GM18507 (cell line): ENCODE measurements around the gene MAGEA6.
A peak's percentile ranks its signal among the peaks of the same experiment; 100 is the strongest.
"Not testable (repeated sequence)": the region's sequence is repeated elsewhere in the genome, so short reads cannot be mapped to it uniquely, and the experiment has no call there.

ENCODE experiments used
- DNase-seq: peaks from one replicate; pipeline ENCODE4 v3.0.0; 2011; ENCODE audit warnings: low read depth; ENCODE audit not compliant: insufficient read length; ENCODE audit errors: extremely low spot score
- FAIRE-seq: peaks from 2 replicates; lab custom pipeline; 2011; peaks lifted over from hg19 to GRCh38; lab: Jason Lieb, UNC

Gene MAGEA6, protein sequence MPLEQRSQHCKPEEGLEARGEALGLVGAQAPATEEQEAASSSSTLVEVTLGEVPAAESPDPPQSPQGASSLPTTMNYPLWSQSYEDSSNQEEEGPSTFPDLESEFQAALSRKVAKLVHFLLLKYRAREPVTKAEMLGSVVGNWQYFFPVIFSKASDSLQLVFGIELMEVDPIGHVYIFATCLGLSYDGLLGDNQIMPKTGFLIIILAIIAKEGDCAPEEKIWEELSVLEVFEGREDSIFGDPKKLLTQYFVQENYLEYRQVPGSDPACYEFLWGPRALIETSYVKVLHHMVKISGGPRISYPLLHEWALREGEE

DNA sequence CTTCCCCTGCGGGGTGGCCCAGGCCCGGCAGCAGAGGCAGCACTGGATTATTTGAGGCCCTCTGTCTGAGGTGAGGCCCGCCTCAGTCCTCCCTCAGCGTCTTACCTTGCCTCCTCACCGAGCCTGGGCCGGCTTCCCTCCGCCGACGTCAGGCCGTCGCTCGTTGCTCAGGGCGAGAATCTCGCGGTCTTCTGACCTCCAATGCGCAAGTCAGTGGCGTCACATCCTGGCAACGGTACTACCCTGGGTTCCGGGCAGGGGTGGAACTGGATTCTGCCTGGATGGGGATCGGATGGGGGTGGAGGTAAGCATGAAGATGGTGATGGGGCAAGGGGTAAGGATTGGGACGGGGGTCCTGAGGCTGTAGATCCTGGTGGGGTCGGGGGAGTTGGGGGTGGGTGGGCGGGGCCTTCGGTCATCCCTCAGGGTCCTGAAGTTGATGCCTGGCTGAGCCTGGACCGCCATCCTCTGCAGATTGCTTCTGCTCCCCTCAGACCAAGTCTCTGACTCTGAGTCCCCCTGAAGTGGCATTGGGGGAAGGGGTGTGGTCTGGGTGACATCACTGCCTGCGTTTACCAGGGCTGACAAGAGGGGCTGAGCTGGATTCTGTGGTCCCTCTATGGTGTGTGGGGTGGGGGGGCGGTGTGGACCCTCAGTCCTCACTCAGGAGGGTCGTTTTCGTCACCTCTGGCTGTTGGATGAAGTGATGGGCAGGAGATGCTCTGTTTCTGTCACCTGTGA, at the start of gene MAGEA6:
MAGEA6 (minus strand) TSS at position 141 of the 741 bp plus-strand sequence. CDS start 2,039 bp downstream, outside the sequence.
- not testable (repeated sequence) for DNase-seq
- FAIRE-seq: peak; percentile 31

DNA sequence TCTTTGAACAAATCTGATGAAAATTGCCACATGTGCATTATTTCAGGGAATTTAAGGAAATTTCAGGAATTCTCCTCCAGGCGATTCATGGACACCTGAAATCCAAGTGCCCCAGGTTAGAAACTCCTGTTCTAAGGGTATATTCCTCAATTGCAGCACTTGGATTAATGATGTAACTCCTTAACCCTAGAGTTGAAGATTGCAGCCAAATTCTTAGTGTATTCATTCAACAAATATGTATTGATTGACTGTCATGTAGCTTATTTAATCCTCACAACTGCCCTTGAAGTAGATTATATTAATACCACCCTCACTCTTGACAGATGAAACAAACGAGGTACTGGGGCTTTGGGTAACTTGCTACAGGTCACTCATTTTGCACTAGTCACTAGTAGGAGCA, 49.8 kb upstream of the MAGEA6 start:
- FAIRE-seq: no peak
- DNase-seq: no peak

DNA sequence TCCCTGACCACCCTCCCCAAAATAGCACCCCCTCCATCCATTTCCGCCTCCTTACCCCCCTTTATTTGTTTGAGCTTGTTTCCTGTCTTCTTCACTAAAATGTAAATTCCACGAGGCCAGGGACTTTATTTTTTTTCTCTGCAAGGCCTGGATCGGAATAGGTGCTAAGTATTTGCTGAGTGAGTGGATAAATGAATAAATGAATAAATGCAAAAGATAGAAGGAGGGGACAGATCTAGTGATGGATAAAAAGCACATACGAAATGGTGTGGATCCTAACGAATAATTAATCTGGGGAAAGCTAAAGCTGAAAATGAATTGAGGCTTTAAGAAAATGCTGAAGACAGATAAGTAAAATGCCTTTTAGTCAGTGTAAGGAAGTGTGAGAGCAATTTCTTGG, 48.9 kb upstream of the MAGEA6 start:
- DNase-seq (no peak), FAIRE-seq (no peak)

DNA sequence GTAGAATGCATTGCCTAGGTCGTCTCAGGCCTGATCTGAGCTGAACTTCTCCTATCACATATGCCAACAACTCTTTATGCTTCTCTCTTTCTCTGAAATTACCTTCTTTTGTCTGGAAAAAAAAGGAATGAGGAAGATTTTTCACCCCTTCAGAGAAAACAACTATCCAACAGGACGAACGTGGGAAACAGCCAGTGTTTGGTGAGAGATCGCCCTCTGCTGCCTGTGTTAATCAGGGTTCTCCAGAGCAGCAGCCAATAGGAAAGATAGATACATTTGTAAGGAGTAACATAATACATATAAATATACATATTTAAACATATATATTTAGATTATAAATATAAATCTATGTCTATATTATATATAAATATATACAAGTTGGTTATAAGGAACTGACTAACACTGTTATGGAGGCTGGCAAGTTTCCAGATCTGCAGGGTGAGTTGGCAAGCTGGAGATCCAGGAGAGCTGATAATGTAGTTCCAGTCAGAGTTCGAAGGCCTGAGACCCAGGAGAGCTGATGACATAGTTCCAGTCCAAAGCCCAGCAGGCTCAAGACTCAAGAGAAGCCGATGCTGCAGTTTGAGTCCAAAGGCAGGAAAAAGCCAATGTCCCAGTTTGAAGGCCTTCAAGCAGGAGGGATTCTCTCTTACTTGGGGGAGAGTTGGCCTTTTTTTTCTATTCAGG, 47.7 kb upstream of the MAGEA6 start:
- DNase-seq (no peak), FAIRE-seq (no peak)

DNA sequence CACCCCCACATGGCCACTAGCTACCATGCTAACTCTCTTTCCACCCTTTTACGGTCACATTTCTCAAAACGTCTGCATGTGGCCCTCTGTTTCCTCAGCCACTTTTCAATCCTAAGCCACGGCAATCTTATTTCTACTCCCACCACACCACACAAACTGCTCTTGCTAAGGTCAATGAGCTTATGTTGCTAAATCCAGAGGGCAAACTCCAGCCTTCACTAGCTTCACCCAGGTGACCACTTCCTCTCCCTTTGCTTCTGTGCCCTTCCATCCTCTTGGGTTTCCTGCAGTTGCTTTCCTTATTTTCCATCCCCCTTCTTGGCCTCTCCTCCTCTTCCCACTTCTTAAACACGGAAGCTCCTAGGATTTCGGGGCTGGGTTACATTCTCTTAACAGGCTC, 44.6 kb upstream of the MAGEA6 start:
- FAIRE-seq: no peak

DNA sequence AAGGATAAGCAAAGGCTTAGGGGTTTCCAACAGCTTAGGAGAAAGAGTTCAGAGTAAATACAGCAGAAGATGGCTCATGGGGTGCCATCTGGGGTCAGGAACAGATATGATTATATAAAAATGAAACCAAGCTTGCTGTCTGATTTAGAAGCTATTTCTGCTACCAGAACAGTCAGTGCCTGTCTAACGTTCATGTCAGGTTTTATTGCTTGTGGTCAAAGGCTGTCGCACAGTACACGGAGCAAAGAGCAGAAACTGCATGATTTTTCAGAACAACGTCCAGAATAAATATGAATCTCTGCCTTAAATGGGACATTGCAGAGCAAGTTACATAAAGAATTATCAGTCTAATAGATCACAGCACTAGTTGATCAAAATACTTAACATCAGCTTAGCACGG, 43.7 kb upstream of the MAGEA6 start:
- no peak for DNase-seq
- FAIRE-seq: no peak

More for the DNA sequence above, 44.6 kb upstream of the MAGEA6 start:
- no peak for DNase-seq

DNA sequence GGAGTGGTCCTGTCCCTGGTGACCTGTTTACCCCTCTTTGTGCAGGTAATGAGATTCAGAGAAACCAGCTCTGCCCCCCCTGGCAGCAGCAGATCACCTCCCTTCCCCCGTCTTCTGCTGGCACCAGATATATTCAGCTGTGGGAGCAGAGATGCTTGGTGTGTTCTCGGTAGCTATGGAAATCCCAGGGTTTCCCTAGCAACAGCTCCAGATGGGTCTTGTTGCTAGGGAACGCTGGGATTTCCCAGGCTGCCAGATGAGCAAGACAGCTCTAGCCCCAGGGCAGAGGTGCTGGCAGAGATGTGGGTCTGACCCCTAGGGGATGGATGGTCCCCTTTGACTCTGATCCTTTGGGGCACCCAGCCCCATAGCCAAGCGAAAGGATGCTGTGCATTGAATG, 40.9 kb upstream of the MAGEA6 start:
- no peak for FAIRE-seq
- no peak for DNase-seq

DNA sequence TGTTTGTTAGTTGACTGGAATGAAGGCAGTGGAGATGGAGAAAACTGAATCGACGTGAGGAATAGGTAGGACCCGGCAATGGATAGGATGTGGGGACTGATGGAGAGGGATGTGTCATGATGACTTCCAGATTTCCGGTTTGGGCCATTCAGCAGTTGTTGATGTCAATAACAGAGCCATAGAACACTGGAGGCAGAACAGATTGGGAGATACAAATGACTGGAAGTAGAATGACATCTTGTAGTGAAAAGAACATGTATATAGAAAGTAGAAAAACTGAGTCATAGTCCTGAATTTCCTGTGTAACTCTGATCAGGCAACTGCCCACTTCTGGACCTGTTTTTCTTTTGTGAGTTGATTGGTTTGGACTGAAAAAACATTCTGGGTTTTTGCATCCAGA, 36.5 kb upstream of the MAGEA6 start:
- FAIRE-seq (no peak), DNase-seq (no peak)

DNA sequence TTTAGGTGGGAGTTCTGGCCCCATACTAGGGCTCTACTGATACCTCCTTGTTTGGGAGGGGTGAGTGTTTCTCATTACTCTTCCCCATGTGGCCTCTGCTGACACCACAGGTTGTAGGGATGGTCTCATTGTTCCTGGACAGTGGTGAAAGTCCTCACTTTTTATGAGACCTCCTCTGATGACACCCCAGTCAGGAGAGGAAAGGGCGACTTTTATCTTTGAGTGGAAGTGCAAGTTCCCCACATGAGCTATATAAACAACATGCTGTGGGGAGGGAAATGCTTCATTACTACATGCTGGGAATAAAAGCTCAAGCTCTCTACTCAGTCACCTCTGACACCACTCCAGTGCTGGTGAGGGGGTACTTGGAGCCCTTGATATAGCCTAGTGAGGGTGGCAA, 29.5 kb upstream of the MAGEA6 start:
- DNase-seq (no peak), FAIRE-seq (no peak)

DNA sequence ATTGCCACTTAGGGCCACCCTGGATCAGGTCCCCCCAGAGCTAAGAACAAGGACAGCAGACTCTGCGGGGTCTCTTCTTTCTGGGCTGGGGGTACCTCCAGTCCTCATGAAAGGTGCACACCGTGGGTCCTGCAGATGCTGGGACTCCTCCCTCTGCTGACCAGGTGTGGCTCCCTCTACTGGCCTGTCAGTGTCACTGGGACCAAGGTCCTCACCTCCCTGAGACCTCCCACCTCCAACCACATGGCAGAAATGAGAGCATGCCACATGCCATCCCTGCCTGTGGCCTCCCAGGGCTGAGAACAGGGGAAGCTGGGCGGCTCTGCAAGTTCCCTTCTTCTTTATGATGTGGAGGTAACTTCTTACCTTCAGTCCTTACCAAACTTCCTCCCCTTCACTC, 17.6 kb upstream of the MAGEA6 start:
- DNase-seq: not testable (repeated sequence)
- peak; percentile 76 for FAIRE-seq

DNA sequence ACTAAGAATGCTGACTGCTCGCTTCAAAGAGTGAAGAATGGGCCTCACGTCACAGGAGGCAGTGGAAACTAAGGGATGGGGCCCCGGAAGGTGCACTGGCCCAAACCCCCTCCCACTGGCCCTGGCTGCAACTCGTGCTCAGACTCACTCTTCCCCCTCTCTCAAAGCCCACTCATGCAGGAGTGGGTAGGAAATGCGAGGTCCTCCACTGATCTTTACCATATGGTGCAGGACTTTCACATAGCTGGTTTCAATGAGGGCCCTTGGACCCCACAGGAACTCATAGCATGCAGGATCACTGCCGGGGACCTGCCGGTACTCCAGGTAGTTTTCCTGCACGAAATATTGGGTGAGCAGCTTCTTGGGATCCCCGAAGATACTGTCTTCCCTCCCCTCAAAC, 2.9 kb downstream of the MAGEA6 start:
- not testable (repeated sequence) for DNase-seq, FAIRE-seq

DNA sequence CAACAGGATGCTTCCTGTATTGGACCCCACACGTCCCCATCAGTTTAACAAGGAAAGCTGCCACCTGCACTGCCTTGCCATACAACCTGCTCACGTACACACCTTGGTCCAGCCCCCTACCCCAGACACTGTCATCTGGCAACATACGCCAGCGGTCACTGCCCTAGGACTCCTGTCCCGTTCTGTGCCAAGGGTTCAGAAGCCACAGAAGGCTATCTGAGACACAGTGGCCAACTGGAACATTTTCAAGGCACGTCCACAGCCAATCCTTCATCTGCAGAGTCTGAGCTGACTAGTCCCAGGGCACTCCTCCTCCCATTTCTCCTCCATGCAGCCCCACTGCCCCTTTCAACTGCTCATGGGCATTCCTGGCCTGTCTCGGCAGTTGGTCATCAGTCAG, 7.9 kb downstream of the MAGEA6 start:
- DNase-seq, FAIRE-seq: not testable (repeated sequence)

DNA sequence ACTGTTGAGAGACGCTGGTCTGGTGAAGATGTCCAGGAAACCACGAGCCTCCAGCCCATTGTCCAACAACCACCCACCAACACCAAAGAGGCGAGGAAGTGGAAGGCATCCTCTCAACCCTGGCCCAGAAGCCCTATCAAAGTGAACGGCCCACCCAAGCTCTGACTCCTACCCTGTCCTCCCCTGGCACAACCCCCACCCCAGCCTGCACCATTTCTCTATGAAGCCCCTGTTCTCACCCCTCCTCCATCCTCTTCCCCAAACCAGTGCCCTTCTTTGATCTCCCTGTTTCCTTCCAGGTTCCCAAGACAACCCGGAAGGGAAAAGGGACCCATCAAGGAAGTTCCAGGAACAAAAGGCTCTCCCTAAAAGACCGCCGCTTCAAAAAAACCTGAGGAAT, 9.9 kb downstream of the MAGEA6 start:
- not testable (repeated sequence) for DNase-seq, FAIRE-seq

DNA sequence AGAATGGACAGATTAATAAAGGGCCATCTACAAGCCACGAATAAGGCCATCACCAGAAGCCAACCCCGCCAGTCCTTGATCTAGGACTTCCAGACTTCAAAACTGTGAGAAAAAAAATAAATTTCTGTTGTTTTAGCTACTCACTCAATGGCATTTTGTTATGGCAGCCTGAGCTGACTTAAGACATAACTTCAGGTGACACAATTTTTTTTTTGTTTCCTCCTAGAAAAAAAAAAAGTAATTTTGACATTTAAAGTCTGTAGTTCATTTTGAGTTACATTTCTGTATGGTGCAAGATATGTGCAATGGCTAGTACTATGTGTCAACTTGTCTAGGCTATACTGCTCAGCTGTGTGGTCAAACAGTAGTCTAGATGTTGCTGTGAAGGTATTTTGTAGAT, 10.6 kb downstream of the MAGEA6 start, which contains the start of gene CSAG3:
CSAG3 (plus strand) TSS at position 301 of the 400 bp plus-strand sequence.
- not testable (repeated sequence) for DNase-seq, FAIRE-seq

DNA sequence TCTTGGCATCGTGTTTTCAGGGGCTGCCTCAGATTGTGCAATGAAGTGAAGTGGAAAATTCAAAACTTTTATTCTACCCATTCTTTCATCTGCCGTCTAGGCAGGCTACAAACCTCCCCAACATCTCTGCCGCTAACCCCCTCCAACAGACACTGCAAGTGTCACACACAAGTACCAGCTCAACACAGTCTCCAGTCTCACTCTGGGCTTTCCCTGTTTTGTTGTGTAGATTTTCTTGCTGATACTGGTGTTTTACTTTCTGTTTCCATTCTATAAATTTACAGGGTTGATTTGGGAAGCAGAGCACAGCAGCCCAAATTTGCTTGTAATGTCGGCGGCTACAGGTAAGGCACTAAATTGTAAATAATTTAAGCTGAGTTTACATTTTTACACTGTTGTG, 14.6 kb downstream of the MAGEA6 start:
- FAIRE-seq: not testable (repeated sequence)

DNA sequence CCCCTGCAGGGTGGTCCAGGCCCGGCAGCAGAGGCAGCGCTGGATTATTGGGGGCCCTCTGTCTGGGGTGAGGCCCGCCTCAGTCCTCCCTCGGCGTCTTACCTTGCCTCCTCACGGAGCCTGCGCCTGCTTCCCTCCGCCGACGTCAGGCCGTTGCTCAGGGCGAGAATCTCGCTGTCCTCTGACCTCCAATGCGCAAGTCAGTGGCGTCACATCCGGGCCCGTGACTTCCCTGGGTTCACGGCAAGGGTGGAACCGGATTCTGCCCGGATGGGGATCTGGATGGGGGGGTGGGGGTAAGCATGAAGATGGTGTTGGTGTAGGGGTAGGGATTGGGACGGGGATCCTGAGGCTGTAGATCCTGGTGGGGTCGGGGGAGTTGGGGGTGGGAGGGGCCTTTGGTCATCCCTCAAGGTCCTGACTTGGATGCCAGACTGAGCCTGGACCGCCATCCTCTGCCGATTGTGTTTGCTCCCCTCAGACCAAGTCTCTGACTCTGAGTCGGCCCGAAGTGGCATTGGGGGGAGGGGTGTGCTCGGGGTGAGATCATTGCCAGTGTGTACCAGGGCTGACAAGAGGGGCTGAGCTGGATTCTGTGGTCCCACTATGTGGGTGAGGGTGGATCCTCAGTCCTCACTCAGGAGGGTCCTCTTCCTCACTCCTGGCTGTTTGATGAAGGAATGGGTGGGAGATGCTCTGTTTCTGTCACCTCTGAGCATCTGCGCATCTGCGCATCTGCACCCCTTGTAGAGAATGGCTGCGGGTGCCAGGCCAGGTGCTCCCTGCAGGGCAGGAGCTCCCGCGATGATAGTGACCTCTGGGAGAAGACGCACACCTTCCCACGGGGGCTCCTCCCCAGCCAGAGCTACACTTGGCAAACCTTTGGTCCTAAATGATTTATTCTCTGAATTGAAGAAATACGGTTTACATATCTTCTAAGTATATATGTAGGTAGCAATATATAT, 15.5 kb downstream of the MAGEA6 start, which contains the start of gene MAGEA2:
MAGEA2 (minus strand) TSS at position 157 of the 965 bp plus-strand sequence. CDS start 2,479 bp downstream, outside the sequence.
- not testable (repeated sequence) for FAIRE-seq

More for the DNA sequence above, 14.6 kb downstream of the MAGEA6 start:
- not testable (repeated sequence) for DNase-seq

DNA sequence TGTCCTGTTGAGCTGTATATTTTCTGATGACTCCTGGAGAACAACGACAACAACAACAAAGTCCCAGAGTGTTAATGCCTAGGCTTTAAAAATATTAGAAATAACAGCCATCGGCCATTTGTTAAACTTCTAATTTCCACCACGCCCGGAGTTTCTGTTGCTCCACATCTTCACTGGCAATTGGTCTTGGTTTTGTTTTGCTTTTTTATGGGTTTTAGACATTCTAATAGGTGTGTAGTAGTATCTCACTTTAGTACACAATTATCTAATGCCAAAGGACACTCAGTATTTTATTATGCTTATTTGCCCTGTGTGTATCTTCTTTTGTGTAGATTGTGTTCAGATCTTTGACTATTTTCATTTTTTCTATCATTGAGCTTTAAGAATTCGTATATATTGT, 30.9 kb downstream of the MAGEA6 start:
- FAIRE-seq (no peak), DNase-seq (no peak)

More for the DNA sequence above, 15.5 kb downstream of the MAGEA6 start, which contains the start of gene MAGEA2:
- not testable (repeated sequence) for DNase-seq

DNA sequence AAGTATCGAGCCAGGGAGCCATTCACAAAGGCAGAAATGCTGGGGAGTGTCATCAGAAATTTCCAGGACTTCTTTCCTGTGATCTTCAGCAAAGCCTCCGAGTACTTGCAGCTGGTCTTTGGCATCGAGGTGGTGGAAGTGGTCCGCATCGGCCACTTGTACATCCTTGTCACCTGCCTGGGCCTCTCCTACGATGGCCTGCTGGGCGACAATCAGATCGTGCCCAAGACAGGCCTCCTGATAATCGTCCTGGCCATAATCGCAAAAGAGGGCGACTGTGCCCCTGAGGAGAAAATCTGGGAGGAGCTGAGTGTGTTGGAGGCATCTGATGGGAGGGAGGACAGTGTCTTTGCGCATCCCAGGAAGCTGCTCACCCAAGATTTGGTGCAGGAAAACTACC, 33.0 kb downstream of the MAGEA6 start:
- DNase-seq, FAIRE-seq: not testable (repeated sequence)
